Dendritic cell treated with granulocyte-macrophage colony-stimulating factor and Interleukin-4, amounts not matched to agents 40 ng/mL and 50 ng/mL, for 4 days (primary cell): ENCODE measurements around the gene ELL.

ENCODE experiments used
- H3K27ac Mint-ChIP-seq: one replicate; pipeline ENCODE4 v1.8.0; 2022; ENCODE audit warnings: mild to moderate bottlenecking, mixed read lengths
- H3K27me3 Mint-ChIP-seq: one replicate; pipeline ENCODE4 v1.8.0; 2022; ENCODE audit warnings: mild to moderate bottlenecking, mixed read lengths
- H3K36me3 Mint-ChIP-seq: one replicate; pipeline ENCODE4 v1.8.0; 2022; ENCODE audit warnings: low read depth, mixed read lengths
- H3K4me1 Mint-ChIP-seq: one replicate; pipeline ENCODE4 v1.8.0; 2022; ENCODE audit warnings: low read depth, mixed read lengths
- H3K4me3 Mint-ChIP-seq: one replicate; pipeline ENCODE4 v1.8.0; 2022; ENCODE audit warnings: mild to moderate bottlenecking, moderate library complexity, mixed read lengths
- H3K9me3 Mint-ChIP-seq: one replicate; pipeline ENCODE4 v1.8.0; 2022; ENCODE audit warnings: mixed read lengths
- intact Hi-C: fragments of 100-400 bp; cut with micrococcal nuclease; formaldehyde crosslinking; loops from one replicate; pipeline ENCODE4 v1.15.0; 2022

Gene ELL

DNA sequence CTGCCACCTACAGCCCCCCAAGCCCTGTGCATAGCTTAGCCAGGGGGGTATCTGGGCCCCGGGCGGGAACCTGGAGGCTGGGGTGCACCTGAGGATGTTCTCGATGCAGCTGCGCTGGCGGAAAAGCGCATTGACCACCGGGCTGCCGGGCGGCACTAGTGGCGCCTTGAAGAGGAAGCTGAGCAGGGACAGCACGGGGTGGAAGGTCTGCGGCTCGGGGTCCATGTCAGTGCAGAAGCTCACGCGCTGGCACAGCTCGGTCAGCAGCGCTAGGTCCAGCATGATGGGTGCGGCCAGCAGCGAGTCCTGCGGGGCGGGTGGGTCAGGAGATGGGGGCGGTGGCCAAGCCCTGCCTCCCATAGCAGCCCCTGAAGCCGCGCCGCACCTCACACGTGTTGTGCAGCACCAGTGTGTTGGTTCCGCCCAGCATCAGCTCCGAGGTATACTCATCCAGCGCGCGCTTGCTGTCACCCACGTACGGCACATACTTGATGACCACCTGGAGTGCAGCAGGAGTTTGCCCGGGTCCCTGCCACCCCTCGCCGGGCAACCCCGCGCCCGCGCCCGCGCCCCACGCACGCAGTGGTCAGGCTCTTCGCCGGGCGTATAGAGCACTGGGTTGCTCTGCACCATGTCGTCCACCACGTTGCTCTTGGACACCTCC lies 86.6 kb downstream of the ELL start:
- H3K9me3 Mint-ChIP-seq: no peaks in the 10 kb centered on the region
- H3K27me3 Mint-ChIP-seq: peaks cover 53% of the 10 kb centered on the region
- H3K36me3 Mint-ChIP-seq: peaks cover 55% of the 10 kb centered on the region
- intact Hi-C loops: no loop called here
- H3K27ac Mint-ChIP-seq: peak overlapping the region; percentile 70
- peaks cover 64% of the 10 kb centered on the region for H3K4me1 Mint-ChIP-seq
- no peak overlapping the region for H3K4me3 Mint-ChIP-seq

DNA sequence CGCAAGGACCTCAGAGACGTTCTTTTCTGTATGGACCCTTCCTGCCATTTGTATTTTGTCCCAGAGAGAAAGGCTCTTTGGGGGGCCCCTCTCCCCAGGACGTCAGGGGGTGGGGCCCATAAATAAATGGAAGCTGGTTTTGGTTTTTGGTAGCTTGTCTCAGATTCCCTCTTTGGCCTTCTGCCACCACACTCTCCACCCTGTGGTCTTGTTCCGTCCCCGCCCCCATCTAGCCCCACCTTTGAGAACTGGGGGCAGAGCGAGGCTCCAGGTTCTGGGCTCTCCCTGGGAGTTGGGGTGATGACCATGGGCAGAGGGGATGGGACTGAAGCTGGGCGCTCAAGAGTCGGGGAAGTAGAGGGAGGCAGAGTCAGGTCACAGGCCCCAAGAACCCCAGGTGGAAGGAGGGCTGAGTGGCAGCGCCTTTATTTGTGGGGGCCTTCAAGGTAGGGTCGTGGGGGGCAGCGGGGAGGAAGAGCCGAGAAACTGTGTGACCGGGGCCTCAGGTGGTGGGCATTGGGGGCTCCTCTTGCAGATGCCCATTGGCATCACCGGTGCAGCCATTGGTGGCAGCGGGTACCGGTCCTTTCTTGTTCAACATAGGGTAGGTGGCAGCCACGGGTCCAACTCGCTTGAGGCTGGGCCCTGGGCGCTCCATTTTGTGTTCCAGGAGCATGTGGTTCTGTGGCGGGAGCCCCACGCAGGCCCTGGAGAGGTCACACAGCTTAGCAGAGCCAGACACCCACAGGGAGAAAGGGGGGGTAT lies 87.3 kb downstream of the ELL start:
- H3K4me1 Mint-ChIP-seq: peaks cover 64% of the 10 kb centered on the region
- no peaks in the 10 kb centered on the region for H3K9me3 Mint-ChIP-seq
- H3K4me3 Mint-ChIP-seq: peak overlapping the region; percentile 65
- peak overlapping the region; percentile 70 for H3K27ac Mint-ChIP-seq
- intact Hi-C loops: no loop called here
- H3K36me3 Mint-ChIP-seq: peaks cover 58% of the 10 kb centered on the region
- H3K27me3 Mint-ChIP-seq: peaks cover 47% of the 10 kb centered on the region

DNA sequence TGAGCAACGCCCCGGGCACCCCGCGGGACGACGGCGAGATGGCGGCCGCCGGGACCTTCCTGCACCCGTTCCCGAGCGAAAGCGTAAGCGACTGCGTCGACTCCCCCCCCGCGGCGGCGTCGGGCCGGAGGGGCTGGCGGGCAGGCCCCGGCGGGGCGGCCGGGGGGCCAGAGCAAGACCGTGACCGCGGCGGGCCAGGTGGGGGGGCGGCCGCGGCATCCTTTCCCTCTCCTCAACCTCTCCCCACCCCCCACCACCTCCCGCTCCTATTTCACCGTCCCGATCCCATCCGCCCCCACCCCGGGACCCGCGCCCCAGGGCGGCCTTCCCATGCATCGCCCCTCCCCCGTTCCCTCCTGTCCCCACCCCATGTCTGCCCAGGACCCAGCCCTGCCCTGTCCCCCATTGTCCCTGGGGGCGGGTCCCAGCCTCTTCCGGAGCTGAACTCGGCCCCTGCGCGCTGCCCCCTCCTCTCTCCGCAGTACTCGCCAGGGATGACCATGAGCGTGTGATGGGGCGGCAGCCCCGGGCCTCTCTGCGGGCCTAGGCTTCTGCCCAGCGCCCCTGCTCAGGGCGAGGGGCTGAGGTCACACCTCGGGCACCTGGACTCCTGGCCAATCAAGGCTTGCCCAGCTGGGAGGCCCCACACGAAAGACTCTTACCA lies 88.0 kb downstream of the ELL start:
- peak overlapping the region; percentile 65 for H3K4me3 Mint-ChIP-seq
- peak overlapping the region; percentile 70 for H3K27ac Mint-ChIP-seq
- intact Hi-C loops: no loop called here
- peaks cover 58% of the 10 kb centered on the region for H3K36me3 Mint-ChIP-seq
- H3K9me3 Mint-ChIP-seq: no peaks in the 10 kb centered on the region
- H3K4me1 Mint-ChIP-seq: peaks cover 62% of the 10 kb centered on the region
- peaks cover 40% of the 10 kb centered on the region for H3K27me3 Mint-ChIP-seq

DNA sequence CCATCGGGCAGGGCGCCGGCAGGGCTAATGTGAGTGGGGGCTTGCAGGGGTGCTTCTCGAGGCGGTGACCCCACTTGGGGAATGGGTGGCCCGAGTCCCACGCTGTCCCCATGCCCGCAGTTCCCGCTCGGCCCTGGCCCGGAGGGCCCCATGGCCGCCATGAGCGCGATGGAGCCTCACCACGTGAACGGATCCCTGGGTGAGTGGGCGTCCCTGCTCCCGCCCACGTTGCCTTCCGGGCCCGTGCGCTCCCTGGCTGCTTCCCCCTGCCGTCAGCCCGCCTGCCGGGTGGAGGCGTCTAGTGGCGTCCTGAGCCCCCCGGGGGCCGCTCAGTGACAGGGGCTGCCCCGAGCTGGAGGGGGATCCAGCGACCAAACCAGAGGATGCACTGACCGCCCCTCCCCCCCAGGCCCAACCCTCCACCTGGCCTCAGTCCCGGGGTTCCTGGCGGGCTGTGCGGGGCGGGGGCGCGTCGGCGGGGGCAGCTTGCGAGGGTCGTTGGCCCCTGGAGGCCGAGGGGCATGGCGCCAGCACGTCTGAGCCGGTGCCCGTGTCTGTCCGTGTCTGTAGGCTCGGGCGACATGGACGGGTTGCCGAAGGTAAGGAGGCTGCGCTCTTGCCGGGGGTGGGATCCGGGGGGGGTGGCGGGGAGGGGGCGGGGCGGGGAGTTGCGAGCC lies 88.7 kb downstream of the ELL start:
- peaks cover 62% of the 10 kb centered on the region for H3K36me3 Mint-ChIP-seq
- peaks cover 60% of the 10 kb centered on the region for H3K4me1 Mint-ChIP-seq
- H3K4me3 Mint-ChIP-seq: peak overlapping the region; percentile 37
- no peaks in the 10 kb centered on the region for H3K9me3 Mint-ChIP-seq
- H3K27me3 Mint-ChIP-seq: peaks cover 33% of the 10 kb centered on the region
- H3K27ac Mint-ChIP-seq: no peak overlapping the region
- intact Hi-C loops: no loop called here

DNA sequence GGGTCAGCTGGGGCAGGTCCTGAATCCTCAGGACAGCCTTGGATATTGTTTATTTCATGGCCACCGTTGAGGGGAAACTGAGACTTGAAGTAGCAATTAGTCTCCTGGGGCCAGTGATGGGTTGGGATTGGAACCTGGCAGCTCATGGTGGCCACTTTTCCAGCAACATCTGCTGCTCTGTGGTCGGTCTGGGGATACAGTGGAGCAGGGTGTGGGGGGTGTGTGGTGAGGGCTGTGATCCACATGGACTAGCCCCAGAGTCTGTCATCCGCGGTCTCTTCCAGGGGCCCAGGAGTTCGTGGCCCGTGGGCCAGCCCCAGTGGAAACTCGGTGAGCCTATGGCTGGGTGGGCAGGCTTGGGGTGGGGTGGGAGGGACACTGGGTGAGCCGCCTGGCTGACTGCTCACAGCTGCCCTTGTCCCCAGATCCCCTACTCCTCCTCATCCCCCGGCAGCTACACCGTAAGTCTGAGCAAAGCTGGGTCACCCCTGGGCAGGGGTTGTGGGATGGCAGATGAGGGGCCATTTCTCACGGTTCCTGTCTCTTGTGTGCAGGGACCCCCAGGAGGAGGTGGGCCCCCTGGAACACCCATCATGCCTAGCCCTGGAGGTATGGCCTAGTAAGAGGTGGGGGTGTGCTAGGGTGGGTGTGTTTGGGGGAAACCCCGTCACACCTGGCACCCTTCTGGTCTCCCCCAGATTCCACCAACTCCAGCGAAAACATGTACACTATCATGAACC lies 89.4 kb downstream of the ELL start:
- H3K9me3 Mint-ChIP-seq: no peaks in the 10 kb centered on the region
- intact Hi-C loops: no loop called here
- no peak overlapping the region for H3K27ac Mint-ChIP-seq
- H3K4me1 Mint-ChIP-seq: peaks cover 62% of the 10 kb centered on the region
- peaks cover 69% of the 10 kb centered on the region for H3K36me3 Mint-ChIP-seq
- peak overlapping the region; percentile 37 for H3K4me3 Mint-ChIP-seq
- peaks cover 27% of the 10 kb centered on the region for H3K27me3 Mint-ChIP-seq

DNA sequence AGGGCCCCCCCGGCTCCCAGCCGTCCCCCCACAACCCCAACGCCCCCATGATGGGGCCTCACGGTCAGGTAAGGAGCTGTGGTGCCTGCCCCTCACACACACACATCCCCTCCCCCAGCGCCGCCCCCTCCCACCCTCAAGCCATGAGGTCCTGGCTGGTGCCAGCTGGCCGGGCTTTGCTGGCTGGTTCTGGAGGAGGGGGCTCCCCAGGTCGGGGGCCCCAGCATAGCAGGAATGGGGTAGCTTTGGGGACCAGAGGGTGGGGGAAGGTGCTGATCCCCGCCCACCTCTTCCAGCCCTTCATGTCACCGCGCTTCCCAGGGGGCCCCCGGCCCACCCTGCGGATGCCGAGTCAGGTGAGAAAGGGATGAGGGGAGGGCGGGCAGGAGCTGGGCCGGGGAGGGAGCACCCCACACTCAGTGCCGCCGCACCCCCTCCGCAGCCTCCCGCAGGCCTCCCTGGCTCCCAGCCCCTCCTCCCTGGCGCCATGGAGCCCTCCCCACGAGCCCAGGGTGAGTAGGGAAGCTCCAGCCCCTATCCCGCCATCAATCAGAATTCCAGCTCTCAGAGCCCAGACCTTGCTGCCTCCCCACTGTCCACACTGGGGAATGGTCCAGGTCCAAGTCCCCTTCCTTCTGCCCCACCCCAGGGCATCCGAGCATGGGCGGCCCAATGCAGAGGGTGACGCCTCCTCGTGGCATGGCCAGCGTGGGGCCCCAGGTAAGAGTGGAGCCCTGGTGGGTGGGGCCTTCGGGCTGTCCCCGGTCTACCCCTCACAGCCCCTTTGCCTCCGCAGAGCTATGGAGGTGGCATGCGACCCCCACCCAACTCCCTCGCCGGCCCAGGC lies 90.3 kb downstream of the ELL start:
- Mint-ChIP-seq H3K27ac (no peak overlapping the region), H3K4me3 (no peak overlapping the region), H3K4me1 (peaks cover 60% of the 10 kb centered on the region), H3K9me3 (no peaks in the 10 kb centered on the region), H3K27me3 (peaks cover 23% of the 10 kb centered on the region), H3K36me3 (peaks cover 77% of the 10 kb centered on the region)
- intact Hi-C loops: no loop called here

DNA sequence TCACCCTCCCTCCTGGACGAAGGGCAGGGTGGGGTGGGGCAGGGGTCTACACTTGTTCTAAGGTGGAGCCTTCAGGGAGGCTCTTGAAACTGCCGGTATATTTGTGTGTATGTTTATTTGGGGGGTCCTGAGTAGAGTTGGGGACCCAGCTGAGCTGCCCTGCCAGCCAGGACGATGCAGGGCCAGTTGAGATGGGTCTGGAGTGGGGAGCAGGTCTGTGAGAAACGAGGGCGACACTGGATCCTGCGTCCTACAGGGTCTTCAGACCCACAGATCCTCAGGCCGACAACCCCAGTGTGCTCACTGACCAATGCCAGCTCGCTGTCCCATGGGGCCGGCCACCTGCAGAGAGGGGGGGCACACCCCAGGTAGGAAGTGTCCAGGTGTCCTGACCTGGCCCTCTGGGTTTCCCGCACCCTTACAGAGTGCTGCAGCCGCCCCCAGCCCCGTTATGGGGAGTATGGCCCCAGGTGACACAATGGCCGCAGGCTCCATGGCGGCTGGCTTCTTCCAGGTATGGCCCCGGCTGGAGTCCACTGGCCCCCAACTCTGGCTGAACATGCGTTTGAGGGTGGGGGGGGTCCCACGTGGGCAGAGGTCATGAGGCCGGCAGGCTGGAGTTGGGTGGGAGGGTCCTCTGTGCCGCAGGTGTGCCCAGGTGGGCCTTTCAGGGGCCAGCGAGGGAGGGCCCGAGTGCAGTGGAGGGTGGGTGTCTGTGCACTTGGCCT lies 91.3 kb downstream of the ELL start:
- Mint-ChIP-seq H3K4me1 (peaks cover 60% of the 10 kb centered on the region), H3K9me3 (no peaks in the 10 kb centered on the region), H3K27ac (no peak overlapping the region), H3K36me3 (peaks cover 74% of the 10 kb centered on the region), H3K27me3 (peaks cover 17% of the 10 kb centered on the region), H3K4me3 (no peak overlapping the region)
- intact Hi-C loops: no loop called here

DNA sequence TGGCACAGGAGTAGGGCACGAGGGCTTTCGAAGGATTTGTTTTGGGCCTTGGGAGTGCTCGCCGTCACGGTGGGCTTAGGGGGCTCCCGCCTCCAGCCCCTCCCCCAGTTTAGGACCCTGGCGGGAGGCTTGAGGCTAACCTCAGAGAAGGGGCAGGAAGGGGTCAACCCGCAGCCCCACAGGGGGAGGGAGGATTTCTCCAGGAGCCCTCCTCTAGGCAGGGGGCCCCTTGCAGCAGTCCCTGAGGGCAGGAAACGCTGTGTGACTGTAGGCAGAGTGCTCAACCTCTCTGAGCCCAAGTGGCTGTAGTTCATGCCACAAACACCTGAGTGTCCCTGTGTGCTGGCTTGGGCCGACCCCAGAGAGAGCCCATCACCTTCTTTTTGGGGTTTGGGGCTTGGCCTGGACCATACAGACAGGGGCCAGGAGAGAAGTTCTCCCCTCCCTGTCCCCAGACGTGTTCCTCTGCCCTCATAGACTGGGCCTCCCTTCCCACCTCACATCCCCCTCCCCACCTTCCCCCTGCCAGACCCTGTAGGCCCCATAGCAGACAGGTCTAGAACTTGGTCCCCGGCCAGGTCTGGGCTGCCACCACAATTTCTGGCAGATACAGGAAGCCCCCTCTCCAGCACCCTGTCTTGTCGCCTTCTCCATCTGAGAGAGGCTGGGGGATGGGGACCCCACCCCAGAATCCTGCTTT lies 92.0 kb downstream of the ELL start:
- Mint-ChIP-seq H3K4me3 (no peak overlapping the region), H3K9me3 (no peaks in the 10 kb centered on the region), H3K27me3 (peaks cover 17% of the 10 kb centered on the region), H3K36me3 (peaks cover 69% of the 10 kb centered on the region), H3K27ac (peak overlapping the region; percentile 58), H3K4me1 (peaks cover 60% of the 10 kb centered on the region)
- intact Hi-C loops: no loop called here

DNA sequence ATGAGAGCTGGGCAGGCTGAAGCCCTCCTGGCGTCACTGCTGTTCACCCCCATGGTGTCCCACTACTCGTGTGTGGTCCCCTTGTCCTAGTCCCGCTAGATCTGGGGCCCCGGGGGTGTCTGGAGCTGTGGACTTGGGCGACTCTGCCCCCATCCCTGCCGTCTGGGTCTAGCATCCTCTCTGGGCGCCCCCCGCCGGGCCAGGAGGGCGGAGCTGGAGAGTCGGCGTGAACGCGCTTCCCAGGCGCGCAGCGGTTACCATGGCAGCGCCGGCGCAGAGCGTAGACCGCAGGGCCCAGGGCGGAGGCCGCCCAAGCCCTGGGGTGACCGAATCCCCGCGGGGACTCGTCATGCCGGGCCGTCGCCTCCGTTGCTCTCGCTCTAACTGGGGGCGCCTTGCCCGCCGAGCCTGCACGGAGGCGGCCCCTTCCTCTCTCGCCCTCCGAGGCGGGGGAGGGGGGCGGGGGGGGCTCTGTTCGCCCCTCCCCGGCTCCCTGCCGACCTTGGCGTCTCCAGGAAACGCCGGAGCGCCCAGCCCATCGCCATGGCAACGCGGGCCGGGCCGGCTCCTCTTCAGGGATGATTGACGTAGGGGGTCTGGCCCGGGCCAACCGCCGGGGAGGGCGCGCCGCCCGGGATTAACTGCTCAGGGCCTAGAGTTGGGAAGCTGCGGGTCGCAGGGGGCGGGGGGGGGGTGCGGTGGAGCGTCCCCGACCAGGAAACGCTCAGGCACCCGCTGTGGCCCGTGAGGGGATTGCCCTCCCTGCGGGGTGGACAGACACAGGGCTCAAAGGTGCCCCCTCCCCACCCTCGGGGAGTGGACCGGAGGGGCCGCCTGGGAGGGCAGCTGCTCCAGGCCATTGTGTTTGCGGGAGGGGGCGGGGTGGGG lies 92.8 kb downstream of the ELL start:
- H3K4me1 Mint-ChIP-seq: peaks cover 60% of the 10 kb centered on the region
- H3K36me3 Mint-ChIP-seq: peaks cover 63% of the 10 kb centered on the region
- peaks cover 10% of the 10 kb centered on the region for H3K27me3 Mint-ChIP-seq
- no peaks in the 10 kb centered on the region for H3K9me3 Mint-ChIP-seq
- intact Hi-C loops: no loop called here
- peak overlapping the region; percentile 39 for H3K4me3 Mint-ChIP-seq
- peak overlapping the region; percentile 58 for H3K27ac Mint-ChIP-seq

DNA sequence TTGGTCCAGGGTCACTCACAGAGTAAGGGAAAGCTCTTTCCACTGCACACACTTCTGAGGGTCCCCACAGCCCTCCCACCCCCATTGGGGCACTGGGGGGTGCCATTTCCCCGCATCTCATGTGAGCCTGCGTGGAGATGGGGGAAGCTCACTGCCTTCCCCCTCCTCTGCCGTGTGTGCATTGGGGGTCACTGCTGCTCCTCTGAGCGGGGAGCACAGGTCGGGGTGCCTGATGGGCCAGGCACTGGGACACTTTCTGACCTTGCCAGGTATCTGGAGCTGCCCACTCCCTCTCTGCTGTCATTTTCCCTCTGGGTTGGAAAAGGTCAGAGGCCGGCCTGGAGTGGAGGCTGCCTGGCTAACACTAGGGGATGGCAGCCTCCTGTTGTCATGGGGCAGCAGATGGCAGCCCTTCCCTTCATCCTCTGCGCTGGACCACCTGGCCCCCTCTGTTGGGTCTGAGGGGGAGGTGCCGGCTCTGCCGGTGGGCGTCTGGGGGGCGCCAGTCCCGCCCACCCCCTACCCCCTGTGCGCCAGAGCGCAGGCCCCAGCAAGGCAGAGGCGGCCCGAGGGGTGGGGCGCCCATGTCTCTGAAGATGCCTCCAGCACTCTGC lies 93.6 kb downstream of the ELL start:
- H3K27ac Mint-ChIP-seq: peak overlapping the region; percentile 37
- no peaks in the 10 kb centered on the region for H3K9me3 Mint-ChIP-seq
- H3K4me3 Mint-ChIP-seq: no peak overlapping the region
- peaks cover 65% of the 10 kb centered on the region for H3K4me1 Mint-ChIP-seq
- H3K27me3 Mint-ChIP-seq: peaks cover 9% of the 10 kb centered on the region
- intact Hi-C loops: no loop called here
- H3K36me3 Mint-ChIP-seq: peaks cover 68% of the 10 kb centered on the region

DNA sequence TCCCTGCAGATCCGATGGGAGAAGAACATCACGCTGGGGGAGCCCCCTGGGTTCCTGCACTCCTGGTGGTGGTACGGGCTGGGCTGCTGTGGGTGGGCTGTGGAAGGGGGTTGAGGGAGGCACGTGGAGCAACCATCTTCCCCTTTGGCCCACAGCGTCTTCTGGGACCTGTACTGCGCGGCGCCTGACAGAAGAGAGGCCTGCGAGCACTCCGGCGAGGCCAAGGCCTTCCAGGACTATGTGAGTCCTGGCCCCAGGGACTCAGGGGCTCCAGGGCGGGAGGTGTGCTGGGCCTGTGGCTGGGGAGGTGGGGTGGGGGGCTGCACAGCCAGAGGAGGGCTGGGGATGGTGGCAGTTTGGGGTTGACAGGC lies 94.1 kb downstream of the ELL start:
- H3K4me3 Mint-ChIP-seq: no peak overlapping the region
- peaks cover 6% of the 10 kb centered on the region for H3K27me3 Mint-ChIP-seq
- peaks cover 67% of the 10 kb centered on the region for H3K4me1 Mint-ChIP-seq
- intact Hi-C loops: no loop called here
- H3K9me3 Mint-ChIP-seq: no peaks in the 10 kb centered on the region
- H3K27ac Mint-ChIP-seq: no peak overlapping the region
- H3K36me3 Mint-ChIP-seq: peaks cover 72% of the 10 kb centered on the region
